Ascending aorta (tissue), 2 donors: Measurements from ENCODE around the gene ELFN1. TPM values are rescaled to one million over a fixed set of nuclear protein-coding genes. Genes with fewer than 3 reads are reported as not detected.

Experiments
- DNase-seq, 2 donors: peaks; one replicate each; pipeline ENCODE4 v3.0.0-alpha.2; 2019; ENCODE audit warnings: low spot score in 2 of 2
- H3K27ac ChIP-seq, 2 donors: fragments of 200-600 bp; sonication (generic); one replicate each; pipeline ENCODE4 v1.5.1; 2016 to 2017; ENCODE audit warnings: mild to moderate bottlenecking in 1 of 2
- H3K27me3 ChIP-seq: fragments of 200-600 bp; sonication (generic); one replicate; pipeline ENCODE4 v1.5.1; 2017
- H3K36me3 ChIP-seq, 2 donors: fragments of 200-600 bp; sonication (generic); one replicate each; pipeline ENCODE4 v1.5.1; 2016
- H3K4me1 ChIP-seq, 2 donors: fragments of 200-600 bp; sonication (generic); one replicate each; pipeline ENCODE4 v1.5.1; 2016 to 2017; ENCODE audit warnings: mild to moderate bottlenecking in 1 of 2
- H3K4me3 ChIP-seq, 2 donors: fragments of 200-600 bp; sonication (generic); one replicate each; pipeline ENCODE4 v1.5.1; 2016 to 2017; ENCODE audit warnings: mild to moderate bottlenecking in 1 of 2
- H3K9me3 ChIP-seq, 2 donors: fragments of 200-600 bp; sonication (generic); one replicate each; pipeline ENCODE4 v1.5.1; 2016
- intact Hi-C: fragments of 100-400 bp; cut with DNase I; formaldehyde crosslinking; loops from one replicate; pipeline ENCODE4 v1.15.1; 2023
- total RNA-seq: library from RNA; depleted of rRNA; stranded (reverse); fragments of >200 nt; gene quantifications from one replicate; pipeline ENCODE4 v1.1.0, GENCODE V29; 2016
- TF ChIP-seq, protein P1 (sequence below), 3 experiments: fragments of 200-600 bp in 2 of 3; fragments of 450-650 bp in 1 of 3; sonication (generic) in 2 of 3; IDR thresholded peaks; one replicate each; pipeline ENCODE4 v1.5.1; 2016 to 2019; ENCODE audit warnings: antibody characterized with exemption in 3 of 3, mild to moderate bottlenecking in 1 of 3, moderate library complexity in 1 of 3

The ELFN1 gene
- total RNA-seq, 1 donor from 2014 or later = 7.3 TPM

DNA sequence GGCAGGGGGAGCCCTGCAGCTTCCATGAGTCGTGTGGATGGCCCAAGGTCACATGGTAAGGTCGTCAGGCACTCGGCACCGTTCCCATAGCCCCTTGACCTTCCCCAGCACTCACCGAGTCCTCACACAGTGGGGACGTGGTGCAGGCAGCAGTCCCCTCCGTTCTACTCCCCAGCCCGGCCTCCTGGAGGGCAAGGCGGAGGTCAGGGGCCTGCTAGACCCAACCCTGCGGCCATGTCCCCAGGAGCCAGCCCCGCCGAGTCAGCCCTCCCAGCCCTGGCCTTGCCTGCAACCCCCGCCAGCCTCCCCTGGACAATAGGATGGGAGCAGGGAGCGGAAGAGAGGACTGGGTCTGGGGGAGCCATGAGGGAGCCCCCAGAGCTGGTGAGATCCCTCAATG lies 65.2 kb downstream of the ELFN1 start:
- TF ChIP-seq, protein P1, sequence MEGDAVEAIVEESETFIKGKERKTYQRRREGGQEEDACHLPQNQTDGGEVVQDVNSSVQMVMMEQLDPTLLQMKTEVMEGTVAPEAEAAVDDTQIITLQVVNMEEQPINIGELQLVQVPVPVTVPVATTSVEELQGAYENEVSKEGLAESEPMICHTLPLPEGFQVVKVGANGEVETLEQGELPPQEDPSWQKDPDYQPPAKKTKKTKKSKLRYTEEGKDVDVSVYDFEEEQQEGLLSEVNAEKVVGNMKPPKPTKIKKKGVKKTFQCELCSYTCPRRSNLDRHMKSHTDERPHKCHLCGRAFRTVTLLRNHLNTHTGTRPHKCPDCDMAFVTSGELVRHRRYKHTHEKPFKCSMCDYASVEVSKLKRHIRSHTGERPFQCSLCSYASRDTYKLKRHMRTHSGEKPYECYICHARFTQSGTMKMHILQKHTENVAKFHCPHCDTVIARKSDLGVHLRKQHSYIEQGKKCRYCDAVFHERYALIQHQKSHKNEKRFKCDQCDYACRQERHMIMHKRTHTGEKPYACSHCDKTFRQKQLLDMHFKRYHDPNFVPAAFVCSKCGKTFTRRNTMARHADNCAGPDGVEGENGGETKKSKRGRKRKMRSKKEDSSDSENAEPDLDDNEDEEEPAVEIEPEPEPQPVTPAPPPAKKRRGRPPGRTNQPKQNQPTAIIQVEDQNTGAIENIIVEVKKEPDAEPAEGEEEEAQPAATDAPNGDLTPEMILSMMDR (IDR thresholded peaks at IDR 0.05) = no peak
- intact Hi-C loops = no loop called here
- peaks cover 0 to 12% of the 10 kb centered on the region in 2 donors for H3K9me3 ChIP-seq
- H3K36me3 ChIP-seq = no peaks in the 10 kb centered on the region
- H3K27ac ChIP-seq = no peak overlapping the region
- DNase-seq = no peak
- no peaks in the 10 kb centered on the region for H3K4me1 ChIP-seq
- H3K4me3 ChIP-seq = no peak overlapping the region
- H3K27me3 ChIP-seq = no peaks in the 10 kb centered on the region

DNA sequence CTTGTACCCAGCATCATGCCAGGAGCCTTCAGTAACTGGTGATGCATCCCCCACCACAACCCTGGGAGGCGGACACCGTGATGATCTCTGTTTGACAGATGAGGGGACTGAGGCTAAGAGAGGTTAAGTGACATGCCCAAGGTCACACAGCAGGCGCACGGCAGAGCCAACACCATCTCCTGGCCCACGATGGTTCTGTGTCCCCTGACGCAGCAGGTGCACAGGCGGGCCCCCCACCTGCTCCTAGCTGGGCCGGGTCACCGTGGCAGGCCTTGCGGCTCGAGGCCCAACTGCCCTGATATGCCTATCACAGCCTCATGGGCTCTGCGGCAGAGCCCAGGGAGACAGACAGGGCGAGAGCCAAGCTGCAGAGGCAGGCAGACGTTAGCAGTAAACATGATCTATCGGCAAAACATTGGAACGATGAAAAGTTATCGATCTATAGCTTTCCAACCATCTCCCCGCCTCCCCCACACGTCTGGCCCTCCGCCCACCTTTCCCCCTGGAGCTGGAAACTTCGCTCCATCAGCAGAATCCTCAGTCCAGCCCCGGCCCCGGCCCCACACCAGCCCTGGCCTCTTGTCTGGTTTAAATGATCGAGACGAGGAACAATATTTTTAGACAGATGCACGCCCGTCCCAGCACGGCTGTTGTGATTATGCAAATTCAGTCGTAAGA lies 65.9 kb downstream of the ELFN1 start:
- H3K4me1 ChIP-seq = no peaks in the 10 kb centered on the region
- no peak overlapping the region for H3K4me3 ChIP-seq
- no peaks in the 10 kb centered on the region for H3K36me3 ChIP-seq
- no peak overlapping the region for H3K27ac ChIP-seq
- peaks cover 0 to 5% of the 10 kb centered on the region in 2 donors for H3K9me3 ChIP-seq
- TF ChIP-seq, protein P1 (IDR thresholded peaks at IDR 0.05) = no peak
- no peaks in the 10 kb centered on the region for H3K27me3 ChIP-seq
- DNase-seq = no peak
- intact Hi-C loops = no loop called here

DNA sequence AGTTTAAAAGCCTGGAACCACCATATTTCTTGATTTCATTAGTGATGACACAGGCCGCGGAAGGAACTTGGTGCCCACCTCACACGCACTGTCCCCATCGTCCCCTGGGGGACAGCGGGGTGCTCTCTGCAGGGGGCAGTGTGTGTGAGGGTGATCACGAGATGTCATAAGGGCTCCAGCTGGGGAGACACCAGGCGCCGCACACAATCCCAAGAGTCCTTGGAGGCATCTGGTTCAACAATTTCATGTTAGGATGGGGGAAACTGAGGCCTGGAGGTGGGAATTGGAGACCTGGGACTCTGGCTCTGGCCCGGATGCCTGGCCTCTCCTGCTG lies 66.4 kb downstream of the ELFN1 start:
- H3K27ac ChIP-seq = no peak overlapping the region
- H3K27me3 ChIP-seq = no peaks in the 10 kb centered on the region
- no peak for DNase-seq
- H3K9me3 ChIP-seq = peaks cover 0 to under 1% of the 10 kb centered on the region in 2 donors
- intact Hi-C loops = no loop called here
- TF ChIP-seq, protein P1 (IDR thresholded peaks at IDR 0.05) = no peak
- H3K4me3 ChIP-seq = no peak overlapping the region
- H3K4me1 ChIP-seq = no peaks in the 10 kb centered on the region
- no peaks in the 10 kb centered on the region for H3K36me3 ChIP-seq

- Histone ChIP-seq H3K9me3 (no peaks in the 10 kb centered on the region), H3K27me3 (no peaks in the 10 kb centered on the region), H3K4me1 (no peaks in the 10 kb centered on the region), H3K4me3 (no peak overlapping the region), H3K27ac (no peak overlapping the region), H3K36me3 (no peaks in the 10 kb centered on the region)
- no peak for DNase-seq
- intact Hi-C loops = no loop called here
- TF ChIP-seq, protein P1 (IDR thresholded peaks at IDR 0.05) = no peak
Observed at GRCh38 chr7:1736830-1737229, 66.8 kb downstream of the ELFN1 start.

- Histone ChIP-seq H3K4me1 (no peaks in the 10 kb centered on the region), H3K36me3 (no peaks in the 10 kb centered on the region), H3K9me3 (no peaks in the 10 kb centered on the region), H3K27ac (no peak overlapping the region), H3K4me3 (no peak overlapping the region), H3K27me3 (no peaks in the 10 kb centered on the region)
- DNase-seq = no peak
- intact Hi-C loops = no loop called here
- TF ChIP-seq, protein P1 (IDR thresholded peaks at IDR 0.05) = no peak
Observed at GRCh38 chr7:1737523-1737922, 67.4 kb downstream of the ELFN1 start.

DNA sequence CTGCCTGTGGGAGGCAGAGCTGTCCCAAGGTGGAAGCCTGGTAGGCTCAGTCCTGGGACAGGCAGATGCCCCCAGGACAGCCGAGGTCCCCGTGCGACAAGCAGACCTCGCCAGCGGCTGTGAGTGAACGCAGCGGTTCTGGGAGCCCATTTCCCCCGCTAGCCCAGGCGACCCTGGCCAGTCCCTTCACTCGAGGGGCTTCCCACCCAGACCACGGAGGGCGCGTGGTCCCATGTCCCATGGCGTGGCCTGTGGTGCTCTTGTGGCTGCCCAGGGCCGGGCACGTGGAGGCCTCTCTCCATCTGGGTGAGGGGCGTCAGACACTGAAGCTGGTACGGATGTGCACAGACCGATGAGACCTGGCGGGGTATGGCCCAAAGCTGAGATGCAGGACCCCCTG lies 67.9 kb downstream of the ELFN1 start:
- Histone ChIP-seq H3K27me3 (no peaks in the 10 kb centered on the region), H3K36me3 (no peaks in the 10 kb centered on the region), H3K27ac (no peak overlapping the region), H3K9me3 (no peaks in the 10 kb centered on the region), H3K4me1 (no peaks in the 10 kb centered on the region), H3K4me3 (no peak overlapping the region)
- TF ChIP-seq, protein P1 (IDR thresholded peaks at IDR 0.05) = no peak
- intact Hi-C loops = no loop called here
- DNase-seq = no peak
